ENCODE data around the gene PCYT2. TPM values are rescaled to one million over a fixed set of nuclear protein-coding genes. Genes with fewer than 3 reads are reported as not detected.

The PCYT2 gene
- total RNA-seq, 1 donor from 2014 or later: 33.2 TPM

GRCh38 chr17:81870981-81871386 is 40.2 kb downstream of the PCYT2 start, which contains the start of gene ARHGDIA:
Gene ARHGDIA (minus strand): TSS chr17:81871337. CDS start chr17:81869930, 1,407 bp downstream.
- H3K9me3 Mint-ChIP-seq (ENCODE audit: unreplicated experiment): no peaks in the 10 kb centered on the region
- peak within 1 kb of the TSS; percentile 90 for H3K27ac Mint-ChIP-seq (ENCODE audit: unreplicated experiment)
- H3K36me3 Mint-ChIP-seq (ENCODE audit: unreplicated experiment): peaks cover 4% of the 10 kb centered on the region
- no peaks in the 10 kb centered on the region for H3K27me3 Mint-ChIP-seq (ENCODE audit: unreplicated experiment)
- no peak for DNase-seq (ENCODE audit: extremely low spot score, unreplicated experiment)
- no peak for TF ChIP-seq CTCF (IDR thresholded peaks at IDR 0.05)
- peak within 1 kb of the TSS; percentile 81 for H3K4me3 Mint-ChIP-seq (ENCODE audit: unreplicated experiment)
- peaks cover 40% of the 10 kb centered on the region for H3K4me1 Mint-ChIP-seq (ENCODE audit: unreplicated experiment)

GRCh38 chr17:81870131-81870980 is 40.8 kb downstream of the PCYT2 start:
- Mint-ChIP-seq H3K36me3 (ENCODE audit: unreplicated experiment) (peaks cover 4% of the 10 kb centered on the region), H3K27me3 (ENCODE audit: unreplicated experiment) (no peaks in the 10 kb centered on the region)
- DNase-seq (ENCODE audit: extremely low spot score, unreplicated experiment): no peak

GRCh38 chr17:81869221-81870130 is 41.7 kb downstream of the PCYT2 start:
- H3K9me3 Mint-ChIP-seq (ENCODE audit: unreplicated experiment): no peaks in the 10 kb centered on the region
- H3K36me3 Mint-ChIP-seq (ENCODE audit: unreplicated experiment): peaks cover 4% of the 10 kb centered on the region
- H3K4me1 Mint-ChIP-seq (ENCODE audit: unreplicated experiment): peaks cover 41% of the 10 kb centered on the region
- peak overlapping the region; percentile 85 for H3K27ac Mint-ChIP-seq (ENCODE audit: unreplicated experiment)
- peak overlapping the region; percentile 78 for H3K4me3 Mint-ChIP-seq (ENCODE audit: unreplicated experiment)
- peak; percentile 91 for TF ChIP-seq CTCF (IDR thresholded peaks at IDR 0.05)
- DNase-seq (ENCODE audit: extremely low spot score, unreplicated experiment): peak; percentile 90
- no peaks in the 10 kb centered on the region for H3K27me3 Mint-ChIP-seq (ENCODE audit: unreplicated experiment)

More at GRCh38 chr17:81870131-81870980, 40.8 kb downstream of the PCYT2 start:
- no peak for TF ChIP-seq CTCF (IDR thresholded peaks at IDR 0.05)
- Mint-ChIP-seq H3K4me3 (ENCODE audit: unreplicated experiment) (peak overlapping the region; percentile 78), H3K27ac (ENCODE audit: unreplicated experiment) (peak overlapping the region; percentile 85), H3K9me3 (ENCODE audit: unreplicated experiment) (no peaks in the 10 kb centered on the region), H3K4me1 (ENCODE audit: unreplicated experiment) (peaks cover 41% of the 10 kb centered on the region)

GRCh38 chr17:81868674-81869220 is 42.5 kb downstream of the PCYT2 start:
- TF ChIP-seq CTCF (IDR thresholded peaks at IDR 0.05): no peak
- peak overlapping the region; percentile 85 for H3K27ac Mint-ChIP-seq (ENCODE audit: unreplicated experiment)
- peaks cover 4% of the 10 kb centered on the region for H3K36me3 Mint-ChIP-seq (ENCODE audit: unreplicated experiment)
- peaks cover 41% of the 10 kb centered on the region for H3K4me1 Mint-ChIP-seq (ENCODE audit: unreplicated experiment)
- H3K4me3 Mint-ChIP-seq (ENCODE audit: unreplicated experiment): peak overlapping the region; percentile 78
- no peaks in the 10 kb centered on the region for H3K27me3 Mint-ChIP-seq (ENCODE audit: unreplicated experiment)
- no peak for DNase-seq (ENCODE audit: extremely low spot score, unreplicated experiment)
- no peaks in the 10 kb centered on the region for H3K9me3 Mint-ChIP-seq (ENCODE audit: unreplicated experiment)

All from osteocyte (in vitro differentiated cells).